Stimulated activated naive CD8-positive, alpha-beta T cell treated with anti-CD3 and anti-CD28 coated beads, Interleukin-15, amount 100 ng/mL, for 72 hours (primary cell): Measurements from ENCODE around the gene HAX1.
"Not testable (repeated sequence)": the region's sequence is repeated elsewhere in the genome, so short reads cannot be mapped to it uniquely, and the experiment has no call there.

Experiments used
- ATAC-seq: fragments of 150-1000 bp; cut with Tn5 transposase; 2 replicates; pipeline ENCODE4 v1.10.0; 2021; ENCODE audit warnings: mild to moderate bottlenecking, moderate library complexity
- DNase-seq, 2 donors: peaks; one replicate each; pipeline ENCODE4 v3.0.0; 2021 to 2022
- H3K27ac Mint-ChIP-seq, 2 donors: one replicate each; pipeline ENCODE4 v1.8.0; 2022; ENCODE audit warnings: mild to moderate bottlenecking in 2 of 2, mixed read lengths in 2 of 2, moderate library complexity in 2 of 2
- H3K27me3 Mint-ChIP-seq: one replicate; pipeline ENCODE4 v1.8.0; 2022; ENCODE audit warnings: mixed read lengths
- H3K4me1 Mint-ChIP-seq: one replicate; pipeline ENCODE4 v1.8.0; 2022; ENCODE audit warnings: mild to moderate bottlenecking, mixed read lengths
- H3K4me3 Mint-ChIP-seq, 2 donors: one replicate each; pipeline ENCODE4 v1.8.0; 2022; ENCODE audit warnings: mild to moderate bottlenecking in 2 of 2, mixed read lengths in 2 of 2, moderate library complexity in 1 of 2
- H3K9me3 Mint-ChIP-seq, 2 donors: one replicate each; pipeline ENCODE4 v1.8.0; 2022; ENCODE audit warnings: mixed read lengths in 2 of 2

HAX1 gene

DNA sequence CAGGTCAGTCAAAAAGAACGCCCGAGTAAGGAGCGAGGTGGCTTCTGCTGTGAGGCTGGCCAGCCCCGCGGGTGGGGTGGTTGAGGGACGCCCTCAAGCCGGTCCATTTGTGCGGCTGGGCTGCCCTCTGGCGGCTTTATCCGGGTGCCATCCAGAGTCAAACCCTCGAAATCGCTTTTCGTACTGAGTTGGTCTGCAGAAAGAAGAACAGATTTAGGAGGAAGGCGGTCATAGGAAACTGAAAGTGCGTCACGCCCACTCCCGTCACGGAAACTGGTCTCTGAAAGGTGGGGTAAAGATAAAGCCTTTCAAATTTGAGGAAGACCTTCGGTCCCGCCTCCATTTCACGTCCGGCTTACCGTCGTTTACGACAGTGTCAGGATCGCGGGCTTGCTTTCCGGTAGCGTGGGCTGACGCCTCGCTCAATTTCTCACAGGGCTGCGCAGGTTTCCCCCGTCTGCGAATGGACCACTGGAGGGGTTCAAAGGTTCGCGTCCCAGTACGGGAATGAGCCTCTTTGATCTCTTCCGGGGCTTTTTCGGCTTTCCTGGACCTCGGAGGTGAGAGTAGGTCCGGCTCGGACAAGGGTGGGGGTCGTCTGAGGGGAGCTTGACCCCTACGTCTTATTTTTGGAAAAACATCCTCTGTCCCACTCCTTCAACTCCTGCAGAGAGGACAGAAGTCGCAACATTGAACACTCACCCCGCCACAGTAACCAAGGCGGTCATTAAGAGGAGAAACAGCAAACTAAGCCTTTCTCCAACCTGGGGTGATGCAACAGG lies at the start of gene HAX1:
HAX1 (plus strand) TSS at position 413 of the 782 bp plus-strand sequence; CDS start at position 508, 95 bp downstream.
- H3K9me3 Mint-ChIP-seq: no peaks in the 10 kb centered on the region
- H3K27ac Mint-ChIP-seq: peak within 1 kb of the TSS; percentile 100
- H3K27me3 Mint-ChIP-seq: no peaks in the 10 kb centered on the region
- H3K4me3 Mint-ChIP-seq: peak within 1 kb of the TSS; percentile 97 to 100
- peak; percentile 94 to 98 for DNase-seq
- H3K4me1 Mint-ChIP-seq: peaks cover 62% of the 10 kb centered on the region
- peak; percentile 96 for ATAC-seq

DNA sequence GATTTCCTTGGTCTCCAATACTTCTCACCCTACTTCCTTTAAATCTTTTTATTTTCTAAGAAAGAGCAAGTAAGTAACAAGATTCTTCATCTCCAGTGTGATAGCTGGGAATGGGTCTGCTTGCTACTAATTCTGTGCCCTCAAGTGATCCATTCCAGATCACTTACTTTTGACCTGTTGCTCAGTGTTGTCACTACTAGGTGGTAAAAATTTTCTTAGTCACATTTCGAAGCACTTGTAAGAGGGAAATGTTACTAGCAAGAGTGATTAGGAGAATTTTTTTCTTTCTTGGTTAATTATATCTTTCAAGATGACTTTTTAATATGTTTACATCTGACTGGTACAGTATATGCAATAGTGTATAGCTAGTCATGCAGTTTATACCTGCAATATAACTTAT lies 49.5 kb upstream of the HAX1 start:
- peaks cover 6 to 12% of the 10 kb centered on the region in 2 donors for H3K9me3 Mint-ChIP-seq
- no peaks in the 10 kb centered on the region for H3K27me3 Mint-ChIP-seq
- peaks cover 67% of the 10 kb centered on the region for H3K4me1 Mint-ChIP-seq
- DNase-seq (no peak), ATAC-seq (no peak)
- H3K27ac Mint-ChIP-seq: peak overlapping the region; percentile 82 to 90
- peak overlapping the region; percentile 75 to 97 for H3K4me3 Mint-ChIP-seq

DNA sequence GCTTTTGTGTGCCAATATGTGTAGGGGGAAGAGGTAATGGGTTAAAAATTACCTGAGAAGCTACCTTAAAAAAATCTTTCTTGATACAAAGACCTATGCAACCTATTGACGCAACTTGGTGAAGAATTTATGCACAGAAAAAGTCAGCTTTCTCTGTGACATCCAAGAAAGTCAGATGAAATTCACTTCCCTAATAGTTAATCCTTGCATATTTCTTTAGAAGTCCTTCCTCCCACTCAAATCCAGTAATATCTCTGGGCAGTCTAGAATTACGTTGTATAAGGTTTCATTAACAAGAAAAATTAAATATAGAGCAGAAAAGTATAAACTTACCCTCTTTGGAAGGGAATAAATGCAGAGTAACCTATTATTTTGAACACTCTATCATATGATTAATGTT lies 48.8 kb upstream of the HAX1 start:
- Mint-ChIP-seq H3K9me3 (peaks cover 6 to 12% of the 10 kb centered on the region in 2 donors), H3K27ac (peak overlapping the region; percentile 12 to 72), H3K4me3 (peak overlapping the region; percentile 75 to 97), H3K4me1 (peaks cover 67% of the 10 kb centered on the region), H3K27me3 (no peaks in the 10 kb centered on the region)
- ATAC-seq: no peak
- DNase-seq: no peak

DNA sequence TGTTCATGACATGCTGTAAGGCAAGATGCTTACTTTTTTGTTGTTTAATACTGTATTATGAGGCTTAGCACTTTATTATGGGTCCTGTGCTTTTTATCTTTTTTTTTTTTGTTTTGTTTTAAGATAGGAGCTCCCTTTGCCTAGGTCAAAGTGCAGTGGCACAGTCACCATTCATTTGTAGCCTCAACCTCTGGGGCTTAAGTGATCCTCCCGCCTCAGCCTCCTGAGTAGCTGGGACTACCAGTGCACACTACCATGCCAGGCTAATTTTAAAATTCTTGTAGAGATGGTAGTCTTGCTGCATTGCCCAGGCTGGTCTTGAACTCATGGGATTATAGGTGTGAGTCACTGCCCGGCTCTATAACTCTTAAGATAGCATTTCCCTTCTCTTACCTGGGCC lies 47.1 kb upstream of the HAX1 start:
- no peak for ATAC-seq
- Mint-ChIP-seq H3K27ac (no peak overlapping the region), H3K4me3 (no peak overlapping the region), H3K4me1 (peaks cover 57% of the 10 kb centered on the region), H3K27me3 (no peaks in the 10 kb centered on the region), H3K9me3 (peaks cover 6 to 12% of the 10 kb centered on the region in 2 donors)
- no peak for DNase-seq

DNA sequence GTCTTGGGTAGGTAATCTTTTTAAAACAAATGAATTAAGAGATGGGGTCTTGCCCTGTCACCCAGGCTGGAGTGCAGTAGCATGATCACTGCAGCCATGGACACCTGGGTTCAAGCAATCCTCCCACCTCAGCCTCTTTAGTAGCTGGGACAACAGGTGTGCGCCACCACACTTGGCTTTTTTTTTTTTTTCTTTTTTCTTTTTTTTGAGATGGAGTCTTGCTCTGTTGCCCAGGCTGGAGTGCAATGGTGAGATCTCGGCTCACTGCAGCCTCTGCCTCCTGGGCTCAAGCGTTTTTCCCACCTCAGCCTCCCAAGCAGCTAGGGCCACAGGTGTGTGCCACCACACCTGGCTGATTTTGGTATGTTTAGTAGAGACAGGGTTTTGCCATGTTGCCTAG lies 41.3 kb upstream of the HAX1 start:
- H3K27ac Mint-ChIP-seq, DNase-seq, H3K9me3 Mint-ChIP-seq, ATAC-seq, H3K4me3 Mint-ChIP-seq, H3K27me3 Mint-ChIP-seq: not testable (repeated sequence)
- H3K4me1 Mint-ChIP-seq: peaks cover 14% of the 10 kb centered on the region

DNA sequence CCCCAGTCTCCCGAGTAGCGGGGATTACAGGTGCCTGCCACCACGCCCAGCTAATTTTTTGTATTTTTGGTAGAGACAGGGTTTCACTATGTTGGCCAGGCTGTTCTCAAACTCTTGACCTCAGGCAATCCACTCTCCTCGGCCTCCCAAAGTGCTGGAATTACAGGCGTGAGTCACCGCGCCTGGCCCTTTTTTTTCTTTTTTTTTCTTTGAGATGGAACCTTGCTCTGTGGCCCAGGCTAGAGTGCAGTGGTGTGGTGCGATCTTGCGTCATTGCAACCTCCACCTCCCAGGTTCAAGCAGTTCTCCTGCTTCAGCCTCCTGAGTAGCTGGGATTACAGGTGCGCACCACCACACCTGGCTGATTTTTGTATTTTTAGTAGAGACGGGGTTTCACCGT lies 39.3 kb upstream of the HAX1 start:
- not testable (repeated sequence) for H3K9me3 Mint-ChIP-seq, DNase-seq, H3K4me3 Mint-ChIP-seq, ATAC-seq, H3K27me3 Mint-ChIP-seq
- H3K4me1 Mint-ChIP-seq: peaks cover 13% of the 10 kb centered on the region
- H3K27ac Mint-ChIP-seq: peak overlapping the region in 1 of 2 donors; percentile 14

DNA sequence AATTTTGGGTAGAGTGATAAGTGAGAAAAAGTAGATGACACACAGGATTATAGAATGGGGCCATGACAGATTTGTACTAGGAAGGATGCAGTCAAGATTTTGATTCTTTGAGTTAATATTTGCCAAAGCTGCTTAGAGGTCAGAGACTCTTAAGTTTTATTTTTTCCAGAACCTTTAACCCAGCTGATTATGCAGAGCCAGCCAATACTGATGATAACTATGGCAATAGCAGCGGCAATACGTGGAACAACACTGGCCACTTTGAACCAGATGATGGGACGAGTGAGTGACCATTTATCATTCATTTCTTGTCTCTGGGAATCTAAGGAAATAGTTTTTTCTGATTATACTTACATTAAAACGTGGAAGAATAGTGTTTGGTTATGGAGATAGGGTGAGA lies 35.6 kb upstream of the HAX1 start:
- Mint-ChIP-seq H3K4me3 (no peak overlapping the region), H3K27ac (no peak overlapping the region), H3K4me1 (peaks cover 39% of the 10 kb centered on the region), H3K9me3 (no peaks in the 10 kb centered on the region), H3K27me3 (no peaks in the 10 kb centered on the region)
- no peak for ATAC-seq
- DNase-seq: no peak

DNA sequence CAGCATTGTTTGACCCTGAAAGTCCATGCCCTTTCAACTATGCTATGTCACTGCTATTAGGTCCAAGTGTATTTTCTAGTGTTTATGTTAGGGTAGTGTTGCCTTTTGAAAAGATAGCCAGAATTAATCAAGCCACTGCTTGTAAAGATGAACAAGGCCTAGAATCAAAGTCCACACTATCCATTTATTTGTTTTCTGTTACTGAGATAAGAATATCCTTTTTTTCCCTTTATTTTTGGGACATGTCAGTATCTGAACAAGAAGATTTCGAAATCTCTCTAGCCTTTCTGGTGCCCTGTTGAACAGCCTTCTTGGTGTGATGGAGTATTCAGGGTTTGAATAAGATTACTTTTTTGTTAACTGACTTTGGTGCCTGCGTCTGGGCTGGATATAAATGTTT lies 35.0 kb upstream of the HAX1 start:
- DNase-seq (no peak), ATAC-seq (no peak)
- Mint-ChIP-seq H3K9me3 (no peaks in the 10 kb centered on the region), H3K4me1 (peaks cover 44% of the 10 kb centered on the region), H3K27ac (no peak overlapping the region), H3K4me3 (no peak overlapping the region), H3K27me3 (no peaks in the 10 kb centered on the region)

DNA sequence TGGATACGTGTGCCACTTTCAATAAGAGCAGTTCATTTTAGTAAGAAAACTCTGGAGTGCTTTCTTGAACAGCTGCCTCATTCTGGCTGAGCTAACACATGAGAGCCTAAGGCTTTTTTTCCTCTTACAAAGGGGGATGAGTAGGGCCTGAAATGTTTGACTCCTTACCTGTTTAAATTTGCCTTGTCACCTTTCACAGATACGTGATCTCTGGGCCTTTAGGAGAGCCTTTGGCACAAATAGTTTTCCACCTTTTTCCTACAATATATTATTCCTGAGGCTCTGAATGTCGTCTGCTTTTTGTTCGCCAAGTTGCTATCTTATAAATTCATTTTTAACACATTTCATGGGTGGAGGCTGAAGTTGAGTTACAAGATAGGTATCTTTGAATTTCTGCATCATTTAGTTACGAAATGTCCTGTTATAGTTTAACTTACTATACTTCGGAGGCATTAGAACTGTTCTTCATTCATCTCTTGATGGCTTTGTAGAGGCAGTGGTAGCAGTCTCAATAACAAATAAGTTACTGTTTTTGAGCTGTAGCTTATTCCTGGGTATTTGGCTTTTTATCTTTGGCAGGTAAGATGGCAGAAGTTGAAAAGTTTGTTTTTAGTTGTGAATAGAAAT lies 34.4 kb upstream of the HAX1 start:
- no peaks in the 10 kb centered on the region for H3K27me3 Mint-ChIP-seq
- H3K27ac Mint-ChIP-seq: peak overlapping the region in 1 of 2 donors; percentile 6
- no peaks in the 10 kb centered on the region for H3K9me3 Mint-ChIP-seq
- peaks cover 47% of the 10 kb centered on the region for H3K4me1 Mint-ChIP-seq
- H3K4me3 Mint-ChIP-seq: no peak overlapping the region
- no peak for DNase-seq
- no peak for ATAC-seq

DNA sequence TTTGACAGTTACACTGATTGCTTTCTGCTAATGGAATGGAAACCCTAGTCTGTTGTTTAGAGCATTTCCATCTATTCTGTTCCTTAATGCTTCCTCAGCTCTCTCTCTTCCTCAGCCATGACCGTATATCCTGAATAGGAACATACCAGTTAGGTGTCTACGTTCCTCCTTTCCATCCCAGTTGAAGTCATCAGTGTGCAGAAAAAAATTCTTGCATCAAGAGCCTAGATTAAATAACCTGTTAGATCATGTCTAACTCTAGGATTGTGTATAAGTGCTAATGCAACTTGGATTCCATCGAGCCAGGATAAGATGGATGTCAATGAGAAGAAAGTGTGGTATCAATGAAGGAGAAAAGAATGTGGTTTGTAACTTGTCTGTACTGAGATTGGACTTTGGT lies 32.9 kb upstream of the HAX1 start:
- no peaks in the 10 kb centered on the region for H3K9me3 Mint-ChIP-seq
- H3K4me3 Mint-ChIP-seq: no peak overlapping the region
- DNase-seq (no peak), ATAC-seq (no peak)
- peak overlapping the region in 1 of 2 donors; percentile 38 for H3K27ac Mint-ChIP-seq
- no peaks in the 10 kb centered on the region for H3K27me3 Mint-ChIP-seq
- H3K4me1 Mint-ChIP-seq: peaks cover 50% of the 10 kb centered on the region

DNA sequence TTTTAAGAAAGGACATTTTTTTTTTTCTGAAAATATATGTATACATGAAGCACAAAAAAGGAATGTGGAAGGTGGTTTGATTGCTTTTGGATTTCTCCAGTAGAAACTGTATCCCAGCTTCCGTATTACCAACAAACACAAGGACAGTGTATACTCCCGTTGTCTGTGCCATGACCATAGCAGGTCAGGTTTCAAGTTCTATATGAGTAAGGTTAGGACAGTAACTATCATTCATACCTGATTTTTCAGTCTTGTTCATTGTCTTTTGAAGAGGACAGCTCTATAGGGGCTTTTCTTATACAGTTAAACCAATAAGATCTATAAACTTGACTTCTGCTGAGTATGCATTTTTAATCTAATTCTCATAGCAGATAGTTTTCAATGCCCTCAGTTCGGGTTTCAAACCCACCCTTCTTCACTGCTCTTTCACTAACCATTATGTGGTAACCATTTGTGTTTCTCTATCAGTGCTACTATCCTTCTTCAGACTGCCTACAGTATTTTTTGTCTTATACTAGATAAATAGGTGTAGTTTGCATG lies 32.1 kb upstream of the HAX1 start:
- DNase-seq (no peak), ATAC-seq (no peak)
- no peak overlapping the region for H3K27ac Mint-ChIP-seq
- no peak overlapping the region for H3K4me3 Mint-ChIP-seq
- peaks cover 50% of the 10 kb centered on the region for H3K4me1 Mint-ChIP-seq
- H3K27me3 Mint-ChIP-seq: no peaks in the 10 kb centered on the region
- no peaks in the 10 kb centered on the region for H3K9me3 Mint-ChIP-seq

DNA sequence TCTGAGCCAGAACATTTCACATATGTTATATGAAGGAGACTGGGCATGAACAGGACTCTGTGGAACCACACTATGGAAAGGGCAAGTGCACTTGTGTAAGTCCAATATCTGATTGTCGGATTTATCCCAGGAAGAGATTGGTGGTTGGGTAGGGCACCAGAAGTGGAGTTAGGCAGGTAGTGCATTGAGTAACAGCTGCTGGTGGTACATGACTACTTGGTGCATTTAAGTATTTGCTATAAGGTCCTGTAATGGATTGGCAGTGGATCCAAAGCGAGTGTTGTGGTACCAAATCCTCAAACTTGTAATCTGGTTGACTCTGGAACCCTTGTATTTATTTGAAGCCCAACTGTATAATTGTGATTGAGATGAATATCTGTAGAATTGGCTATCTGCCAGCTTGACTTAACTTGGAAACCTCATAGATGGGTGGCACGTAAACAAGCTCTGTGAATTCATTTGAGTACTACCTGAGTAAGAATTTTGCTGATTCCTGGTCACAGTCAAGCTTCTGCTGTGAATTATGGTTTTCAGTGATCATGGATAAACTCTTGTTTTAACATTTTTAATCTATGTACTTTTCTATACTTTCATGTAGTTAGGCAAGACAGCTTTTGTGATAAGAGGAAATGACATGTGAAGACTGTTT lies 30.6 kb upstream of the HAX1 start:
- H3K4me3 Mint-ChIP-seq: no peak overlapping the region
- peak overlapping the region; percentile 57 to 80 for H3K27ac Mint-ChIP-seq
- no peaks in the 10 kb centered on the region for H3K27me3 Mint-ChIP-seq
- DNase-seq (no peak), ATAC-seq (no peak)
- H3K9me3 Mint-ChIP-seq: no peaks in the 10 kb centered on the region
- peaks cover 50% of the 10 kb centered on the region for H3K4me1 Mint-ChIP-seq

DNA sequence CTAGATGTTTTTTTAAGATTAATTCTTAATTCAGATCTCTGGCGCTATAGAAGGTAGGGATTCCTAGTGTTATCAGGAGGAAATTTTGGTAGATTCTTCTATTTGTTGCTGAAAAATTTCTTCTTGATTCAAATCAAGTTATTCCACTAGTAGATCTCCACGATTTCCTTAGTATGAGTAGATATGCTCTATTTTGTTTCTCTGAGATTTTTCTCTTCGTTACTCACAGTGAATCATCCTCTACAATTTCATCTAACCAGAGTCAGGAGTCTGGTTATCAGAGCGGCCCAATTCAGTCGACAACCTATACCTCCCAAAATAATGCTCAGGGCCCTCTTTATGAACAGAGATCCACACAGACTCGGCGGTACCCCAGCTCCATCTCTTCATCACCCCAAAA lies 18.8 kb upstream of the HAX1 start:
- no peak overlapping the region for H3K4me3 Mint-ChIP-seq
- no peaks in the 10 kb centered on the region for H3K9me3 Mint-ChIP-seq
- no peak for DNase-seq
- H3K4me1 Mint-ChIP-seq: no peaks in the 10 kb centered on the region
- ATAC-seq: no peak
- no peaks in the 10 kb centered on the region for H3K27me3 Mint-ChIP-seq
- peak overlapping the region in 1 of 2 donors; percentile 94 for H3K27ac Mint-ChIP-seq

DNA sequence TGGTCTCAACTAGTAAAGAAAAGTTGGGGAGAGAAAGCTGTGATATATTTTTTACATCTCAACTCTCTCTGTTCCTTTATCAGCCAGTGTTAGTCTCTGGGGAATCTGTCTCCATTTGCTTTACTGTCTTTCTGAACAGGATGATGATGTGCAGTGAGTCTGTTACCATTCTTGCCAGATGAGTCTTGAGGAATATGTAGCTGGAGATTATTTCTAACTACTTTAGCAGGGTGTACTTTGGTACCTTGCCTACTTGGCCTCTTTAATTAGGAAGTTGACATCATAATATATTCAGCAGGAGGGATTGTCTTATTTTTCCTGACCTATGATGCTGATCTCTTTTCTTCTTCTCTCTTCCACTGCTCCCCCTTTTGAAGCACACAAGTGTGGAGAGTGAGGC lies 15.7 kb upstream of the HAX1 start:
- DNase-seq (no peak), ATAC-seq (no peak)
- no peak overlapping the region for H3K4me3 Mint-ChIP-seq
- no peaks in the 10 kb centered on the region for H3K27me3 Mint-ChIP-seq
- H3K9me3 Mint-ChIP-seq: no peaks in the 10 kb centered on the region
- peaks cover 8% of the 10 kb centered on the region for H3K4me1 Mint-ChIP-seq
- H3K27ac Mint-ChIP-seq: peak overlapping the region in 1 of 2 donors; percentile 64

DNA sequence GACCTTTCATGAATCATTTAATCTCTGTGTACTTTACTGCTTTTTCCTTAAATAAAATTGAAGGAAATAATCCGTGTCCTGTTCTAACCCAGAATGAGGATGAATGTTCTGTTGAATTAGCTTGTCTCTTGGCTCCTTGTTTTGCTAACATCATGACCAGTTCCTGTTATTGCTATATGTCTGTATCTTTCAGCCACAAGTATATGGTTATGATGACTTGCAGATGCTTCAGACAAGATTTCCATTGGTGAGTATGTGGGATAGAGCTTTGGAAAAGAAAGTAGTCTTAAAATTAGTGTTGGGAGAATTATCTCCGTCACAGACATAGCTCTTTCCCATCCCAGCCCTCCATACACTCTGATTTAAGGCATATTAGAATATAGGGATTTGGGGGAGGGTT lies 13.6 kb upstream of the HAX1 start:
- Mint-ChIP-seq H3K27me3 (no peaks in the 10 kb centered on the region), H3K9me3 (no peaks in the 10 kb centered on the region), H3K4me1 (peaks cover 29% of the 10 kb centered on the region), H3K4me3 (no peak overlapping the region), H3K27ac (peak overlapping the region in 1 of 2 donors; percentile 13)
- no peak for ATAC-seq
- no peak for DNase-seq

DNA sequence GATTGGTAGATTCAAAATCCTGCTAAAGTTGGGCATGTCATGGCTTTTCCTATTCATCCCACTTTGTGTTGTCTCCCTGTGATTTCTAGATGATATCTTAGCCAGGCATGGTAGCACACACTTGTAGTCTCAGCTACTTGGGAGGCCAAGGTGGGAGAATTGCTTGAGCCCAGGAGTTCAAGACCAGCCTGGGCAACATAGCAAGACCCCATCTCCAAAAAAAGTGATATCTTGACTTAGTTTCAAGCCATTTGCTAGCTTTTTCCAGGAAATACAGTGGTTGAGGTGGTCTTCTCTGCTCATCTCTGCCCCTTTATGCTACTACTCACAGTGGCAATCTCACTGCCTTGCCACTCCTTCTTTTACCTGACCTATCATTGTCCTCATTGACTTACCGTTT lies 12.3 kb upstream of the HAX1 start:
- ATAC-seq (no peak), DNase-seq (no peak)
- Mint-ChIP-seq H3K27ac (no peak overlapping the region), H3K4me1 (peaks cover 43% of the 10 kb centered on the region), H3K27me3 (no peaks in the 10 kb centered on the region), H3K9me3 (no peaks in the 10 kb centered on the region), H3K4me3 (no peak overlapping the region)
